HepG2 (cell line): ENCODE measurements around the gene NELFCD. TPM values are rescaled to one million over a fixed set of nuclear protein-coding genes. Genes with fewer than 3 reads are reported as not detected.
A peak's percentile ranks its signal among the peaks of the same experiment; 100 is the strongest.

ENCODE experiments used
- ELF3 ChIP-seq: IDR thresholded peaks from 2 replicates; pipeline ENCODE4 v1.6.1; 2016; ENCODE audit warnings: missing genetic modification reagents, missing compliant biosample characterization
- MXD3 ChIP-seq: IDR thresholded peaks from 2 replicates; pipeline ENCODE4 v1.6.1; 2016; ENCODE audit warnings: mild to moderate bottlenecking, missing biosample characterization, missing genetic modification reagents
- NFAT5 ChIP-seq: sonication (generic); formaldehyde crosslinking; IDR thresholded peaks from 2 replicates; pipeline ENCODE4 v1.4.0; 2020; ENCODE audit warnings: missing genetic modification reagents
- XRCC5 ChIP-seq: fragments of 200-400 bp; formaldehyde crosslinking; optimal IDR thresholded peaks from 2 replicates; pipeline ENCODE3; 2017; ENCODE audit warnings: mild to moderate bottlenecking, low read length
- ZBTB34 ChIP-seq: sonication (generic); formaldehyde crosslinking; IDR thresholded peaks from 2 replicates; pipeline ENCODE4 v1.8.0; 2022; ENCODE audit warnings: mild to moderate bottlenecking, missing genetic modification reagents
- ZBTB39 ChIP-seq: sonication (generic); formaldehyde crosslinking; IDR thresholded peaks from 2 replicates; pipeline ENCODE4 v1.5.0; 2020; ENCODE audit warnings: missing genetic modification reagents
- ZNF33B ChIP-seq: sonication (generic); formaldehyde crosslinking; IDR thresholded peaks from 2 replicates; pipeline ENCODE4 v1.5.1; 2020; ENCODE audit warnings: mild to moderate bottlenecking, missing genetic modification reagents
- ZNF556 ChIP-seq: sonication (generic); formaldehyde crosslinking; IDR thresholded peaks from 2 replicates; pipeline ENCODE4 v1.4.0; 2020; ENCODE audit warnings: mild to moderate bottlenecking, missing genetic modification reagents, borderline replicate concordance
- polyA plus RNA-seq, 8 experiments: library from polyadenylated mRNA; depleted of rRNA in 3 of 8; stranded (reverse) in 7 of 8; unstranded in 1 of 8; fragments of >200 nt; fragmentation: Illumina TruSeq in 4 of 8; extraction: Trizol in 4 of 8; gene quantifications; 2 replicates each; pipeline versions ENCODE4 v1.2.1 to v1.2.3, GENCODE V29; 2011 to 2016; ENCODE audit warnings: low read depth in 4 of 8, missing spikeins in 1 of 8, mixed read lengths in 1 of 8; ENCODE audit not compliant: insufficient read depth in 1 of 8
- total RNA-seq, 5 experiments: library from RNA; depleted of rRNA; stranded (reverse); fragments of >200 nt; fragmentation: Illumina TruSeq; extraction: Trizol; gene quantifications; 2 replicates each; pipeline ENCODE4 v1.2.3, GENCODE V29; 2016; ENCODE audit warnings: low read depth in 1 of 5
- TF ChIP-seq, protein P1 (sequence below): sonication (generic); formaldehyde crosslinking; IDR thresholded peaks from 2 replicates; pipeline ENCODE4 v1.4.0; 2020; ENCODE audit warnings: mild to moderate bottlenecking, missing genetic modification reagents
- TF ChIP-seq, protein P2 (sequence below): sonication (generic); formaldehyde crosslinking; IDR thresholded peaks from 2 replicates; pipeline ENCODE4 v1.9.0; 2021; ENCODE audit warnings: mild to moderate bottlenecking, missing genetic modification reagents

The NELFCD gene
- total and polyA plus RNA-seq, 2 of the 13 experiments (the other 11 are each of a cell fraction or from before 2014, with no cell fraction given), result 159 to 203 TPM

DNA sequence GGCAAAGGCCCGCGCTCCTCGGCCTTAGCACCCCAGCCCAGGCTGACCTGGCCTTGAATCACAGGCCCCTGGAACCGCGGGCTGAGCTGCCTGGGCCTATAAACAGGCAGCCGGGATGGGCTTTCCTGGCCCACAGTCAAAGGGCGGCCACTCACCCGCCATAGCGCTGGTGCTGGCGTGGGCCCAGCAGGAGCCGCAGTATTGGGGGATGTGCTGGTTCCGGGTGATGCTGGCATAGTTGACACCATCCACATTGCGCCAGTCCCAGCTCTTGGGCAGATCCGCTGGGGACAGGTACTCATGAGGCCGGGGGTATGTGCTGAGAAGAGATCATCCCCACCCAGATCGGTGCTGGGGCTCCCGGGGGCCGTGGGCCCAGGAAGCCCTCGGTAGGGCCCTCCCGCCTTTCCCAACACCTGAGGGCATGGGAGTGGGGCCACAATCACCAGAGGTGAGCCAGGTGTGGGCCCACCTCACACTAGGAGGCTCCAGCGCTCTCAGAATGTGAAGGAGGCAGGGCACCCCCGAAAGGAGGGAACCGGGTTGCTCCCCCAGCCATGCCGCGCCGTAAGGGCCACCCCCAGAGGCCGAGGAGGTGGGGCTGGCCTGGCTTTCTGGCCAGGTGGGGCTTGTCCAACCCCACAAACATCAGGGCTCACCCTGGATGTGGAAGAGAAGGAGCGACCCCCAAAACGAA, 25.3 kb downstream of the NELFCD start (continued):
- TF ChIP-seq MXD3 (CRISPR knock-in tag) (peak; percentile 24; the same call in 1 of the 2 replicates), ZBTB39 (CRISPR knock-in tag) (0 out of 2 replicates have a peak, but pooled peaks have one; percentile 49), ELF3 (CRISPR knock-in tag) (peak; percentile 34; the same call in 1 of the 2 replicates), ZNF556 (0 out of 2 replicates have a peak, but pooled peaks have one; percentile 12), ZNF33B (CRISPR knock-in tag) (no peak), NFAT5 (CRISPR knock-in tag) (0 out of 2 replicates have a peak, but pooled peaks have one; percentile 78), XRCC5 (no peak), ZBTB34 (CRISPR knock-in tag) (no peak)
- TF ChIP-seq, protein P1, sequence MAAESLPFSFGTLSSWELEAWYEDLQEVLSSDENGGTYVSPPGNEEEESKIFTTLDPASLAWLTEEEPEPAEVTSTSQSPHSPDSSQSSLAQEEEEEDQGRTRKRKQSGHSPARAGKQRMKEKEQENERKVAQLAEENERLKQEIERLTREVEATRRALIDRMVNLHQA (CRISPR knock-in tag), result no peak
- TF ChIP-seq, protein P2, sequence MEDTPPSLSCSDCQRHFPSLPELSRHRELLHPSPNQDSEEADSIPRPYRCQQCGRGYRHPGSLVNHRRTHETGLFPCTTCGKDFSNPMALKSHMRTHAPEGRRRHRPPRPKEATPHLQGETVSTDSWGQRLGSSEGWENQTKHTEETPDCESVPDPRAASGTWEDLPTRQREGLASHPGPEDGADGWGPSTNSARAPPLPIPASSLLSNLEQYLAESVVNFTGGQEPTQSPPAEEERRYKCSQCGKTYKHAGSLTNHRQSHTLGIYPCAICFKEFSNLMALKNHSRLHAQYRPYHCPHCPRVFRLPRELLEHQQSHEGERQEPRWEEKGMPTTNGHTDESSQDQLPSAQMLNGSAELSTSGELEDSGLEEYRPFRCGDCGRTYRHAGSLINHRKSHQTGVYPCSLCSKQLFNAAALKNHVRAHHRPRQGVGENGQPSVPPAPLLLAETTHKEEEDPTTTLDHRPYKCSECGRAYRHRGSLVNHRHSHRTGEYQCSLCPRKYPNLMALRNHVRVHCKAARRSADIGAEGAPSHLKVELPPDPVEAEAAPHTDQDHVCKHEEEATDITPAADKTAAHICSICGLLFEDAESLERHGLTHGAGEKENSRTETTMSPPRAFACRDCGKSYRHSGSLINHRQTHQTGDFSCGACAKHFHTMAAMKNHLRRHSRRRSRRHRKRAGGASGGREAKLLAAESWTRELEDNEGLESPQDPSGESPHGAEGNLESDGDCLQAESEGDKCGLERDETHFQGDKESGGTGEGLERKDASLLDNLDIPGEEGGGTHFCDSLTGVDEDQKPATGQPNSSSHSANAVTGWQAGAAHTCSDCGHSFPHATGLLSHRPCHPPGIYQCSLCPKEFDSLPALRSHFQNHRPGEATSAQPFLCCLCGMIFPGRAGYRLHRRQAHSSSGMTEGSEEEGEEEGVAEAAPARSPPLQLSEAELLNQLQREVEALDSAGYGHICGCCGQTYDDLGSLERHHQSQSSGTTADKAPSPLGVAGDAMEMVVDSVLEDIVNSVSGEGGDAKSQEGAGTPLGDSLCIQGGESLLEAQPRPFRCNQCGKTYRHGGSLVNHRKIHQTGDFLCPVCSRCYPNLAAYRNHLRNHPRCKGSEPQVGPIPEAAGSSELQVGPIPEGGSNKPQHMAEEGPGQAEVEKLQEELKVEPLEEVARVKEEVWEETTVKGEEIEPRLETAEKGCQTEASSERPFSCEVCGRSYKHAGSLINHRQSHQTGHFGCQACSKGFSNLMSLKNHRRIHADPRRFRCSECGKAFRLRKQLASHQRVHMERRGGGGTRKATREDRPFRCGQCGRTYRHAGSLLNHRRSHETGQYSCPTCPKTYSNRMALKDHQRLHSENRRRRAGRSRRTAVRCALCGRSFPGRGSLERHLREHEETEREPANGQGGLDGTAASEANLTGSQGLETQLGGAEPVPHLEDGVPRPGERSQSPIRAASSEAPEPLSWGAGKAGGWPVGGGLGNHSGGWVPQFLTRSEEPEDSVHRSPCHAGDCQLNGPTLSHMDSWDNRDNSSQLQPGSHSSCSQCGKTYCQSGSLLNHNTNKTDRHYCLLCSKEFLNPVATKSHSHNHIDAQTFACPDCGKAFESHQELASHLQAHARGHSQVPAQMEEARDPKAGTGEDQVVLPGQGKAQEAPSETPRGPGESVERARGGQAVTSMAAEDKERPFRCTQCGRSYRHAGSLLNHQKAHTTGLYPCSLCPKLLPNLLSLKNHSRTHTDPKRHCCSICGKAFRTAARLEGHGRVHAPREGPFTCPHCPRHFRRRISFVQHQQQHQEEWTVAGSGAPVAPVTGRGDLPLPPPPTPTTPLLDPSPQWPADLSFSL (CRISPR knock-in tag), result no peak
